ENCODE measurements around the gene FRMD6. TPM values are rescaled to one million over a fixed set of nuclear protein-coding genes. Genes with fewer than 3 reads are reported as not detected.
"Not testable (repeated sequence)": the region's sequence is repeated elsewhere in the genome, so short reads cannot be mapped to it uniquely, and the experiment has no call there.

FRMD6 gene
- total and polyA plus RNA-seq, 9 of the 15 experiments (the other 6 are each of a cell fraction or from before 2014, with no cell fraction given): 0.11 to 0.92 (median 0.53) TPM

DNA sequence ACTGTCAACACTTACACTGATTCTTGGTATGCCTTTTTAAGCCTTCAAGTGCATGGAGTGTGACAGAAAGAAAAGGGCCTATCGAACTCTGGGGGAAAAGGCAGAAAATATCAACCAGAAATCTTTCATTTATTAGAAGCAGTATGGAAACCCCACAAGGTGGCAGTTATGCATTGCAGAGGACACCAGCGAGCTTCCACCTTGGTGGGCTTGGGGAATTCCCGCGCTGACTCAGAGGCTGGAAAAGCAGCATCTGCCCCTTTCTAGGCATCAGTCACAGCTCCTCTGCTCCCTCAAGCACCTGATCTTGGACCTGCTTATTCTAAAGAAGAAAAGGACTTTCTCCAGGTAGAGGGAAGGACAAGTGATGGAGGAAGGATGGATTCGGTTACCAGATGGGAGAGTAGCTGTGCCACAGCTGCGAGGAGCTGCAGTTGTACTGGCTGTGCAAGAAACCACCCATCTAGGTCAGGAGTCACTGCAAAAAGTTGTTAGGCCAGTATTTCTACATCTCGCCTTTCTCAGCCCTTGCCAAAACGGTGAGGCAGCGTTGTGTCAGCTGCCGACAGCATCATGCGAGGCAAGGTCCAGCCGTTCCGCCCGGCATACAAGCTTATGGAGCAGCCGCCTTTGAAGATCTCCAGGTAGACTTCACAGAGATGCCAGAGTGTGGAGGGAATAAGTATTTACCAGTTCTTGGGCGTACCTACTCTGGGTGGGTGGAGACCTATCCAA is 100.1 kb downstream of the FRMD6 start:
- CTCF ChIA-PET (ENCODE audit: low intra/inter-chr PET ratio); BruUV-seq (replicated peaks); H3K27me3 ChIP-seq (ENCODE audit: control insufficient read depth in 2 of 2, insufficient read depth in 2 of 2, low read length in 2 of 2); H3K79me2 ChIP-seq (ENCODE audit: control insufficient read depth, insufficient read depth, low read length); ATAC-seq; H3K4me3 ChIP-seq; H3K9me1 ChIP-seq (ENCODE audit: control insufficient read depth, insufficient read depth, low read length); DNase-seq (ENCODE audit: extremely low read depth in 1 of 4, low spot score in 3 of 4); POLR2A ChIA-PET; H3K36me3 ChIP-seq (ENCODE audit: control insufficient read depth, insufficient read depth, low read length); H3K9ac ChIP-seq (ENCODE audit: insufficient read depth in 1 of 2, low read depth in 2 of 2, low read length in 2 of 2); H2AFZ ChIP-seq (ENCODE audit: low read depth, low read length); in situ Hi-C loops (cut with MboI); H3K4me1 ChIP-seq (replicated peaks in 1 of 2; ENCODE audit: control insufficient read depth in 2 of 2, insufficient read depth in 2 of 2, low read length in 2 of 2); H3K9me3 ChIP-seq (replicated peaks; ENCODE audit: control insufficient read depth, insufficient read depth, low read depth, low read length); H3K27ac ChIP-seq (ENCODE audit: extremely low read depth, low read depth, low read length); FAIRE-seq; H3K4me2 ChIP-seq (ENCODE audit: insufficient read depth, low read length); H4K20me1 ChIP-seq (replicated peaks; ENCODE audit: control insufficient read depth, insufficient read depth, low read length); intact Hi-C loops (cut with micrococcal nuclease): not testable (repeated sequence)
- WGBS (ENCODE audit: insufficient coverage, low coverage, missing lambda C conversion rate): 1% methylated on average over 12 of the region's 16 CpGs

DNA sequence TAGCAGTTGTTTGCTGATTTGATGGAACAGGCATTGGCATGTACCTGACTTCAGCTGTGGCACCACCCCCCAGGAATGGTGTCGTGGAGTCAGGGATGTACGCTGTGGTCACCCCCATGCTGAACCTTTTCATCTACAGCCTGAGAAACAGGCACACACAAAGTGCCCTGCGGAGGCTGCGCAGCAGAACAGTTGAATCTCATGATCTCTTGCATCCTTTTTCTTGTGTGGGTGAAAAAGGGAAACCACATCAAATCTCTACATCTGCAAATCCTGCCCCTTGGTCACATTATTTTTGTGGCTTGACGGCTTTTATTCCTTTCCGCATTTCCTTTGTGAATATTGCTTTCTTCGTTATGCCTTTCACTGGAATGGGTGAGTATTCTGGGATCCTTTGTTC is 106.0 kb downstream of the FRMD6 start:
- H3K4me3 ChIP-seq; H3K79me2 ChIP-seq (ENCODE audit: control insufficient read depth, insufficient read depth, low read length); H3K4me1 ChIP-seq (replicated peaks in 1 of 2; ENCODE audit: control insufficient read depth in 2 of 2, insufficient read depth in 2 of 2, low read length in 2 of 2); intact Hi-C loops (cut with micrococcal nuclease); H3K9me3 ChIP-seq (replicated peaks; ENCODE audit: control insufficient read depth, insufficient read depth, low read depth, low read length); H3K9me1 ChIP-seq (ENCODE audit: control insufficient read depth, insufficient read depth, low read length); H3K4me2 ChIP-seq (ENCODE audit: insufficient read depth, low read length); H3K27ac ChIP-seq (ENCODE audit: extremely low read depth, low read depth, low read length); H2AFZ ChIP-seq (ENCODE audit: low read depth, low read length); ATAC-seq; H3K27me3 ChIP-seq (ENCODE audit: control insufficient read depth in 2 of 2, insufficient read depth in 2 of 2, low read length in 2 of 2); H3K36me3 ChIP-seq (ENCODE audit: control insufficient read depth, insufficient read depth, low read length); DNase-seq (ENCODE audit: extremely low read depth in 1 of 4, low spot score in 3 of 4); in situ Hi-C loops (cut with MboI); H3K9ac ChIP-seq (ENCODE audit: insufficient read depth in 1 of 2, low read depth in 2 of 2, low read length in 2 of 2); CTCF ChIA-PET (ENCODE audit: low intra/inter-chr PET ratio); BruUV-seq (replicated peaks); FAIRE-seq; H4K20me1 ChIP-seq (replicated peaks; ENCODE audit: control insufficient read depth, insufficient read depth, low read length); POLR2A ChIA-PET: not testable (repeated sequence)
- WGBS (ENCODE audit: insufficient coverage, low coverage, missing lambda C conversion rate): 0% methylated on average over 4 of the region's 7 CpGs
